GM23338 (cell line): Measurements from ENCODE around the gene TMEM145. TPM values are rescaled to one million over a fixed set of nuclear protein-coding genes. Genes with fewer than 3 reads are reported as not detected.

ENCODE experiments used
- ATAC-seq: fragments of 200-7000 bp; cut with Tn5 transposase; 3 replicates; pipeline ENCODE4 v1.9.1; 2020
- DNase-seq: peaks from one replicate; pipeline ENCODE4 v3.0.0-alpha.2; 2015; ENCODE audit warnings: low spot score
- H2AFZ ChIP-seq: fragments of 200-600 bp; sonication (generic); 2 replicates; pipeline ENCODE4 v1.8.0; 2016; ENCODE audit warnings: antibody characterized with exemption, mild to moderate bottlenecking, moderate library complexity
- H3F3A ChIP-seq: fragments of 200-600 bp; sonication (generic); replicated peaks from 2 replicates; pipeline ENCODE4 v1.8.0; 2017; ENCODE audit warnings: antibody characterized with exemption, mixed run types, low read depth
- H3K27ac ChIP-seq: fragments of 200-600 bp; sonication (generic); 2 replicates; pipeline ENCODE4 v1.6.1; 2016; ENCODE audit warnings: low read depth
- H3K27me3 ChIP-seq: fragments of 200-600 bp; sonication (generic); 2 replicates; pipeline ENCODE4 v1.8.0; 2016; ENCODE audit warnings: mild to moderate bottlenecking, mixed run types, moderate library complexity; ENCODE audit not compliant: insufficient read depth
- H3K36me3 ChIP-seq: fragments of 200-600 bp; sonication (generic); 2 replicates; pipeline ENCODE4 v1.8.0; 2016; ENCODE audit warnings: mild to moderate bottlenecking; ENCODE audit not compliant: insufficient read depth
- H3K4me1 ChIP-seq: fragments of 200-600 bp; sonication (generic); 2 replicates; pipeline ENCODE4 v1.8.0; 2016; ENCODE audit warnings: mild to moderate bottlenecking, moderate library complexity; ENCODE audit not compliant: insufficient read depth
- H3K4me2 ChIP-seq: fragments of 200-600 bp; sonication (generic); 2 replicates; pipeline ENCODE4 v1.7.1; 2017; ENCODE audit warnings: mixed run types
- H3K4me3 ChIP-seq: fragments of 200-600 bp; sonication (generic); 2 replicates; pipeline ENCODE4 v1.6.1; 2016; ENCODE audit warnings: mixed run types
- H3K79me2 ChIP-seq: fragments of 200-600 bp; sonication (generic); replicated peaks from 2 replicates; pipeline ENCODE4 v1.8.0; 2017; ENCODE audit warnings: mild to moderate bottlenecking; ENCODE audit not compliant: insufficient read depth
- H3K9me2 ChIP-seq: fragments of 200-600 bp; sonication (generic); 2 replicates; pipeline ENCODE4 v1.8.0; 2017; ENCODE audit not compliant: insufficient read depth
- H4K20me1 ChIP-seq: fragments of 200-600 bp; sonication (generic); replicated peaks from 2 replicates; pipeline ENCODE4 v1.8.0; 2017; ENCODE audit warnings: mild to moderate bottlenecking; ENCODE audit not compliant: insufficient read depth
- H3K27ac Mint-ChIP-seq: 2 replicates; pipeline ENCODE4 v1.8.0; 2020; ENCODE audit warnings: inconsistent platforms, mild to moderate bottlenecking, moderate library complexity, mixed read lengths
- H3K27me3 Mint-ChIP-seq: 3 replicates; pipeline ENCODE4 v1.8.0; 2022; ENCODE audit warnings: low read depth, mild to moderate bottlenecking, moderate library complexity, mixed read lengths, inconsistent platforms; ENCODE audit not compliant: insufficient read depth, poor library complexity
- H3K36me3 Mint-ChIP-seq: 3 replicates; pipeline ENCODE4 v1.8.0; 2021; ENCODE audit warnings: low read depth, mild to moderate bottlenecking, inconsistent platforms, moderate library complexity, mixed read lengths
- H3K4me1 Mint-ChIP-seq: 3 replicates; pipeline ENCODE4 v1.8.0; 2020; ENCODE audit warnings: mild to moderate bottlenecking, inconsistent platforms, mixed read lengths
- H3K4me3 Mint-ChIP-seq: 3 replicates; pipeline ENCODE4 v1.8.0; 2021; ENCODE audit warnings: moderate library complexity, mild to moderate bottlenecking, inconsistent platforms, mixed read lengths
- H3K9me3 Mint-ChIP-seq: 3 replicates; pipeline ENCODE4 v1.8.0; 2020; ENCODE audit warnings: moderate library complexity, mild to moderate bottlenecking, inconsistent platforms, mixed read lengths
- CREB1 ChIP-seq: fragments of 250-450 bp; sonication (Bioruptor Pico); IDR thresholded peaks from 2 replicates; pipeline ENCODE4 v1.5.0; 2020; ENCODE audit warnings: low read depth, mild to moderate bottlenecking, moderate library complexity
- CTCF ChIP-seq, 2 experiments: fragments of 200-600 bp in 1 of 2; sonication (generic) in 1 of 2; conservative IDR thresholded peaks; 2 replicates each; pipeline versions ENCODE4 v1.5.1 to v1.6.1; 2016 to 2017; ENCODE audit warnings: antibody characterized with exemption in 2 of 2, low read depth in 2 of 2, mild to moderate bottlenecking in 2 of 2, moderate library complexity in 1 of 2
- EZH2 ChIP-seq: fragments of 200-600 bp; sonication (generic); IDR thresholded peaks from one replicate; pipeline ENCODE4 v1.8.0; 2017; ENCODE audit warnings: antibody characterized with exemption, mild to moderate bottlenecking, low read depth; ENCODE audit not compliant: unreplicated experiment
- EZH2phosphoT487 ChIP-seq: fragments of 200-600 bp; sonication (generic); IDR thresholded peaks from one replicate; pipeline ENCODE4 v1.8.1; 2018; ENCODE audit warnings: antibody characterized with exemption; ENCODE audit not compliant: unreplicated experiment
- JUNB ChIP-seq: IDR thresholded peaks from one replicate; pipeline ENCODE4 v1.6.1; 2016; ENCODE audit warnings: antibody characterized with exemption; ENCODE audit not compliant: unreplicated experiment
- NANOG ChIP-seq: IDR thresholded peaks from 2 replicates; pipeline ENCODE4 v1.6.1; 2016; ENCODE audit warnings: antibody characterized with exemption, borderline replicate concordance
- POLR2AphosphoS5 ChIP-seq: IDR thresholded peaks from 2 replicates; pipeline ENCODE4 v1.6.1; 2016; ENCODE audit warnings: antibody characterized with exemption, low read depth
- STAT1 ChIP-seq: IDR thresholded peaks from one replicate; pipeline ENCODE4 v1.6.1; 2016; ENCODE audit warnings: antibody characterized with exemption; ENCODE audit not compliant: unreplicated experiment
- ZNF462 ChIP-seq: fragments of 250-450 bp; sonication (Bioruptor Pico); IDR thresholded peaks from 2 replicates; pipeline ENCODE4 v1.5.0; 2020; ENCODE audit warnings: mild to moderate bottlenecking, moderate library complexity
- polyA plus RNA-seq: library from polyadenylated mRNA; unstranded; fragments of >200 nt; fragmentation: Nextera tagmentation; extraction: Ambion mirVana; gene quantifications from 2 replicates; pipeline ENCODE4 v1.2.1, GENCODE V29; 2016
- total RNA-seq: library from RNA; depleted of rRNA; stranded (reverse); fragments of >200 nt; shearing (Covaris generic); gene quantifications from 2 replicates; pipeline ENCODE4 v1.2.3, GENCODE V29; 2014
- TF ChIP-seq, protein P1 (sequence below): IDR thresholded peaks from 2 replicates; pipeline ENCODE4 v1.6.1; 2016; ENCODE audit warnings: antibody characterized with exemption
- TF ChIP-seq, protein P2 (sequence below): IDR thresholded peaks from one replicate; pipeline ENCODE4 v1.6.1; 2018; ENCODE audit warnings: antibody characterized with exemption; ENCODE audit not compliant: unreplicated experiment

TMEM145 gene
- total and polyA plus RNA-seq, 2 experiments from 2014 or later: 1.9 to 5.4 TPM

- TF ChIP-seq, protein P1, sequence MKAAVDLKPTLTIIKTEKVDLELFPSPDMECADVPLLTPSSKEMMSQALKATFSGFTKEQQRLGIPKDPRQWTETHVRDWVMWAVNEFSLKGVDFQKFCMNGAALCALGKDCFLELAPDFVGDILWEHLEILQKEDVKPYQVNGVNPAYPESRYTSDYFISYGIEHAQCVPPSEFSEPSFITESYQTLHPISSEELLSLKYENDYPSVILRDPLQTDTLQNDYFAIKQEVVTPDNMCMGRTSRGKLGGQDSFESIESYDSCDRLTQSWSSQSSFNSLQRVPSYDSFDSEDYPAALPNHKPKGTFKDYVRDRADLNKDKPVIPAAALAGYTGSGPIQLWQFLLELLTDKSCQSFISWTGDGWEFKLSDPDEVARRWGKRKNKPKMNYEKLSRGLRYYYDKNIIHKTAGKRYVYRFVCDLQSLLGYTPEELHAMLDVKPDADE: no peak
- TF ChIP-seq POLR2AphosphoS5 (no peak), ZNF462 (CRISPR knock-in tag) (no peak), JUNB (no peak), CREB1 (CRISPR knock-in tag) (no peak), EZH2 (no peak)
Observed at GRCh38 chr19:42272535-42272897, 40.6 kb upstream of the TMEM145 start (continued).

- Mint-ChIP-seq H3K4me1 (peaks cover 20% of the 10 kb centered on the region), H3K36me3 (peaks cover 13% of the 10 kb centered on the region; the same call in 2 of the 3 replicates), H3K9me3 (no peaks in the 10 kb centered on the region; the same call in 2 of the 3 replicates), H3K27ac (no peak overlapping the region), H3K4me3 (no peak overlapping the region; the same call in 2 of the 3 replicates), H3K27me3 (peaks cover 3% of the 10 kb centered on the region)
- H4K20me1 ChIP-seq: 0 out of 2 replicates have a peak, but pooled peaks cover 3% of the 10 kb centered on the region
- H3K4me1 ChIP-seq: peaks cover 5% of the 10 kb centered on the region; the same call in 1 of the 2 replicates
- no peaks in the 10 kb centered on the region for H3F3A ChIP-seq
- no peaks in the 10 kb centered on the region for H3K9me2 ChIP-seq
- no peak overlapping the region for H3K4me2 ChIP-seq
- DNase-seq (no peak), ATAC-seq (no peak)
- no peaks in the 10 kb centered on the region for H3K36me3 ChIP-seq
- H3K27ac ChIP-seq: no peak overlapping the region
- H2AFZ ChIP-seq: no peak overlapping the region
- peaks cover 6% of the 10 kb centered on the region; the same call in 1 of the 2 replicates for H3K79me2 ChIP-seq
- H3K27me3 ChIP-seq: no peaks in the 10 kb centered on the region
- no peak overlapping the region for H3K4me3 ChIP-seq
- TF ChIP-seq, protein P2, sequence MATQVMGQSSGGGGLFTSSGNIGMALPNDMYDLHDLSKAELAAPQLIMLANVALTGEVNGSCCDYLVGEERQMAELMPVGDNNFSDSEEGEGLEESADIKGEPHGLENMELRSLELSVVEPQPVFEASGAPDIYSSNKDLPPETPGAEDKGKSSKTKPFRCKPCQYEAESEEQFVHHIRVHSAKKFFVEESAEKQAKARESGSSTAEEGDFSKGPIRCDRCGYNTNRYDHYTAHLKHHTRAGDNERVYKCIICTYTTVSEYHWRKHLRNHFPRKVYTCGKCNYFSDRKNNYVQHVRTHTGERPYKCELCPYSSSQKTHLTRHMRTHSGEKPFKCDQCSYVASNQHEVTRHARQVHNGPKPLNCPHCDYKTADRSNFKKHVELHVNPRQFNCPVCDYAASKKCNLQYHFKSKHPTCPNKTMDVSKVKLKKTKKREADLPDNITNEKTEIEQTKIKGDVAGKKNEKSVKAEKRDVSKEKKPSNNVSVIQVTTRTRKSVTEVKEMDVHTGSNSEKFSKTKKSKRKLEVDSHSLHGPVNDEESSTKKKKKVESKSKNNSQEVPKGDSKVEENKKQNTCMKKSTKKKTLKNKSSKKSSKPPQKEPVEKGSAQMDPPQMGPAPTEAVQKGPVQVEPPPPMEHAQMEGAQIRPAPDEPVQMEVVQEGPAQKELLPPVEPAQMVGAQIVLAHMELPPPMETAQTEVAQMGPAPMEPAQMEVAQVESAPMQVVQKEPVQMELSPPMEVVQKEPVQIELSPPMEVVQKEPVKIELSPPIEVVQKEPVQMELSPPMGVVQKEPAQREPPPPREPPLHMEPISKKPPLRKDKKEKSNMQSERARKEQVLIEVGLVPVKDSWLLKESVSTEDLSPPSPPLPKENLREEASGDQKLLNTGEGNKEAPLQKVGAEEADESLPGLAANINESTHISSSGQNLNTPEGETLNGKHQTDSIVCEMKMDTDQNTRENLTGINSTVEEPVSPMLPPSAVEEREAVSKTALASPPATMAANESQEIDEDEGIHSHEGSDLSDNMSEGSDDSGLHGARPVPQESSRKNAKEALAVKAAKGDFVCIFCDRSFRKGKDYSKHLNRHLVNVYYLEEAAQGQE: no peak
- TF ChIP-seq EZH2phosphoT487: no peak
- no peak for TF ChIP-seq JUNB
- no peak for TF ChIP-seq CTCF (conservative IDR thresholded peaks at IDR 0.05; ENCODE audit: low read depth in 2 of 2)
- TF ChIP-seq, protein P1: no peak
- no peak for TF ChIP-seq STAT1
- no peak for TF ChIP-seq NANOG
- TF ChIP-seq POLR2AphosphoS5: no peak
Observed at GRCh38 chr19:42272989-42273406, 40.1 kb upstream of the TMEM145 start.
